HG02870 (cell line): ENCODE measurements around the gene TREX2.
A peak's percentile ranks its signal among the peaks of the same experiment; 100 is the strongest.

Experiments
- ATAC-seq: cut with Tn5 transposase; IDR thresholded peaks from one replicate; pipeline ENCODE4 v1.9.1; 2021; ENCODE audit warnings: mild to moderate bottlenecking, moderate library complexity; ENCODE audit not compliant: unreplicated experiment

The TREX2 gene

GRCh38 chrX:153476666-153477363, 31.0 kb upstream of the TREX2 start:
- ATAC-seq, result no peak

DNA sequence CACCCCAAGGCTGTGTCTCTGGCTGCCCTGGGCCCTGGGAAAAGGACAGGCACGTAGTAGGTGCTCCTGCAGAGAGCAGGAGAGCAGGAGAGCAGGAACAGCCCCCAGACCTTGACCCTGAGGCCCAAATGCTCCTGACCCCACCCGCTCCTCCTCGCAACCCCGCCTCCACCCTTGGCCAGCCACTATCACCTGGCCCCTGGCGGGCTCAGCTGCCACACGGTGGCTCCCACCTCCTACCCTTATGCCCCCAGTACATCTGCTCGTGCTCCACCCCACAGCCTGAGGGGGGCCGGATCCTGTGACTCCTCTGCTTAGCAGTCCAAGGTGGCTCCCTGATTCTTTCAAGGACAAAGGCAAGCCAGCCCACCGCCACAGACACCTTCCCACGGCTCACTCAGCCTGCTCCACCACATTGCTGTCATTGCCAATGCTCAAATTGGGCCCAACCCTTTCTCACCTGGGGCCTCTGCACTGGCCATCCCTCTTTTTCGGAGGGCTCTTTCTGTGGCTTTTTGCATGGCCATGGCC, 30.0 kb upstream of the TREX2 start:
- ATAC-seq, result no peak

- no peak for ATAC-seq
Measured at GRCh38 chrX:153475271-153475670, 29.4 kb upstream of the TREX2 start.

DNA sequence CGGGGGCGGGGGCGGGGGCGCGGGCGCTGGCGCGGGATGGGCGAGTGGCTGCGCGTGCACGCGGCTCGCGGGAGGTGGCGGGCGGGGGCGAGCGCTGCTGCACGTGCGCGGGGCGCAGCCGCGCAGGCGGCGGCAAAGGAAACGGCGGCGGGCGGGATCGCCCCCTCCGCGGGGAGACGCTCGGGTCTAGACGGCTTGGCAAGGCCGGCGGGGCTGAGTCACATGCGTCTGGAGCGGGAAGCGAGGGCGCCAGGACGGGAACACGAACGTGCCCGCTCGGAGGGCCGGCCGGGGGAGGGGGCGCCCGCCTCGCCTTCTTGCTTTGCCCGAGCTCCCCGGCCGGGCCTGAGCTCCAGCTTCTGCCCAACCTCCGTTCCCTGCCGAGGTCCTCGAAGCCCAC, 28.9 kb upstream of the TREX2 start:
- no peak for ATAC-seq

- ATAC-seq, result no peak
Measured at GRCh38 chrX:153474266-153474665, 28.4 kb upstream of the TREX2 start.

GRCh38 chrX:153473126-153473525, 27.3 kb upstream of the TREX2 start:
- ATAC-seq, result no peak

GRCh38 chrX:153471663-153472280, 25.9 kb upstream of the TREX2 start:
- ATAC-seq, result no peak

GRCh38 chrX:153470411-153471363, 24.8 kb upstream of the TREX2 start, which contains the start of gene HAUS7:
TSS of gene HAUS7 (minus strand) at chrX:153470576. CDS start at chrX:153470557, 19 bp downstream.
- peak; percentile 68 for ATAC-seq

- ATAC-seq, result peak; percentile 31
Measured at GRCh38 chrX:153469811-153470410, 24.1 kb upstream of the TREX2 start.

GRCh38 chrX:153468008-153468580, 22.2 kb upstream of the TREX2 start:
- ATAC-seq, result no peak

GRCh38 chrX:153465691-153466380, 20.0 kb upstream of the TREX2 start:
- ATAC-seq, result no peak

GRCh38 chrX:153464116-153464515, 18.3 kb upstream of the TREX2 start:
- no peak for ATAC-seq

DNA sequence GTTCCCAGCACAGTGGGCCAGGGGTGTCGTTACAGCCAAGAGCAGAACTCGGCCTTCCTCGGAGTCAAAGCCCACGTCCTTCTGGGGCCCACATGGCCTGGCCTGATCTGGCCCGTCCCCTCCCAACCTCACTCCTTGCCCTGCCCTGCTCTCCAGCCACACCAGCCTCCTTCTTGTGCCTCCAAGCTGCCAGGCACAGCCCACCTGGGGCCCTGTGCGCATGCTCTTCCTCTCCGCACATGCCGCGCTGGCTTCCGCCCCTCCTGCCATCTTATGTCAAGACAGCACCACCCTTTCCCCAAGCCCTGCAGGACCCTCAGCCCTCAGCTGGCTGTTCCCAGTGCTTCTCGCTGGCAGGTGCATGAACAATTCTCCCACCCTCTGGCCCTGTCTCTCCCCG, 17.7 kb upstream of the TREX2 start:
- ATAC-seq, result no peak

GRCh38 chrX:153463031-153463430, 17.2 kb upstream of the TREX2 start:
- no peak for ATAC-seq

- no peak for ATAC-seq
Measured at GRCh38 chrX:153462291-153462690, 16.4 kb upstream of the TREX2 start.

DNA sequence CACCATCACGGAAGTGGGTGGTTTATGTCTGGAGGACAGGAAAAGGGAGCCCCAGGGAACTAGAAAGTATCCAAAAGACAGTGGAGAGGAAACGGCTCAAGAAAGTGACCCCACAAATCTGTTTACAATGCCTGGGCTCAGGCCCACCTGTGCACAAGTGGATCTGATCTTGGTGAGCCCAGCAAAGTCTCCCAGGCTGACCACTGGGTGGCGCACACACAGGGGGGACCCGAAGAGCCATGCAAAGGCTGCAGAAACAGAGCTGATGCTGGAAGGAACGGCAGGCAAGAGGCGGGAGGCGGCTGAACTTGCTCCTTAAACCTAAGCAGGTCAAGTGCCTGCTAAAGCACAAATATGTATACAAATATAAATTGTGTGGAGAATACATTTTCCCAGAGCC, 15.0 kb upstream of the TREX2 start:
- no peak for ATAC-seq

DNA sequence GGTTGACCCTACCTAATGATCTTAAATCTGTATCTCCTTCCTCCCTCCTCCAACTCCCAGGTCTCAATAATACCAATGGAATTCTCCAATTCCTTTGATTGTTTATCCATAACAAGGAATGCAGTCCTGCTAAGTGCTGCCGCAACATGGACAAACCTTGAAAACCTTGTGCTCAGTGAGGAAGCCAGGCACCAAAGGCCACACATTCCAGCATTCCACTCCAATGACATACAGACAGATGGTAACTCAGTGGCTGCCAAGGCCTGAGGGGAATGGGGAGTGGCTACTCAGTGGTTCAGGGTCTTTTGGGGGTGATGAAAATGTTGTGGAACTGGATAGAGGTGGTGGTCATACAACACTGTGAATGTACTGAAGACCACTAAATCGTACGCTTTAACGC, 14.1 kb upstream of the TREX2 start:
- ATAC-seq, result no peak

DNA sequence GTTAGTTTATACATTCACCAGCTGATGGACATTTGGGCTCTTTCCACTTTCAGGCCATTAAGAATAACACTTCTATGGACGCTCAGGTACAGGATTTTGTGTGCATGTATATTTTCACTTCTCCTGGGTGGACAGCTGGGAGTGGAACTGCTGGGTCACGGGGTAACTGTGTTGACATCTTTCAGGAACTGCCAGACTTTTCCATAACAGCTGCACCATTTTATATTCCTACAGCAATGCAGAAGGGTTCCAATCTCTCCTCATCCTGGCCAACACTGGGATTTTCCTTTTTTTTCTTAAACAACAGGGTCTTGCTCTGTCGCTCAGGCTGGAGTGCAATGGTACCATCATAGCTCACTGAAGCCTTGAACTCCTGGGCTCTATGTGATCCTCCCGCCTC, 12.6 kb upstream of the TREX2 start:
- no peak for ATAC-seq

DNA sequence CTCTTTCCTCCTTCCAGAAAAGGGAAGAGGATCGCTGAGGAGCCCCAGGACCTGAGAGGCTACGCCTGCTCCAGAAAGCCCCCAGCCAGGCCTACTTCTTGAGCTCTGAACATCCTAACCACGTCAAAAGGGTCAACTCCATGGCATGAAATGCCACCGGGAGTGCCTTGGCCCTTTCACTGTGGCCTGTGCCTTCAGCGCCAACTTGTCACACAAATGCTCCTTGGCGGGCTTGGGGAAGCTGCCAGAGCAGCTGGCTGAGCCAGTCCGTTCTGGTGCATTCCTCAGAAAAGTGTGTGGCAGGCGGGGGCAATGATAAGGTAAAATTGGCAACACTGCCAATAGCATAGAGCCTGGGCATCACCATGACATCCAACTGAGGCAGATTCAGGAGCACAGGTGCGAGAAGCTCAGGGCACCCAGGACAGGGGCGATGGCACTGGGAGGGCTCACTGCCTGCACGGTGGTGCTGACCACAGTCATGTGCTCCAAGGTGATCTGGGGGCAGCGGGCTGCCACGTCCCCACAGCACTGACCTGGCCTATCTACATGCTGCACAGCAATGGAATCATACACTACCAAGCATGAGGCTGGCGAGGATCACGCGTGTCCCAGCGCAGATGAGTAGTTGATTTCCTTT, 12.1 kb upstream of the TREX2 start:
- ATAC-seq, result no peak
